Aorta (tissue), 5 donors: Measurements from ENCODE around the gene TRANK1. TPM values are rescaled to one million over a fixed set of nuclear protein-coding genes. Genes with fewer than 3 reads are reported as not detected.
"Not testable (repeated sequence)": the region's sequence is repeated elsewhere in the genome, so short reads cannot be mapped to it uniquely, and the experiment has no call there.

ENCODE experiments used
- ATAC-seq: fragments of 200-7000 bp; cut with Tn5 transposase; one replicate; pipeline ENCODE4 v1.9.1; 2022; ENCODE audit warnings: moderate library complexity; ENCODE audit not compliant: low FRiP score
- DNase-seq, 2 donors: peaks; one replicate each; pipeline ENCODE4 v3.0.0-alpha.2; 2020
- H3K27ac ChIP-seq, 2 donors: one replicate each; pipeline ENCODE4 v1.5.1; 2013; ENCODE audit warnings: low read length in 2 of 2, mild to moderate bottlenecking in 2 of 2, moderate library complexity in 2 of 2, control low read depth in 1 of 2, inconsistent platforms in 1 of 2, low read depth in 1 of 2
- H3K27me3 ChIP-seq, 2 donors: one replicate each; pipeline ENCODE4 v1.6.1; 2013; ENCODE audit warnings: control low read depth in 1 of 2, low read length in 1 of 2, mild to moderate bottlenecking in 1 of 2, moderate library complexity in 1 of 2; ENCODE audit not compliant: insufficient read depth in 2 of 2, control insufficient read depth in 1 of 2
- H3K36me3 ChIP-seq, 2 donors: one replicate each; pipeline ENCODE4 v1.6.1; 2013; ENCODE audit warnings: control low read depth in 1 of 2, low read length in 1 of 2, mild to moderate bottlenecking in 1 of 2; ENCODE audit not compliant: insufficient read depth in 2 of 2, control insufficient read depth in 1 of 2
- H3K4me1 ChIP-seq, 2 donors: one replicate each; pipeline ENCODE4 v1.6.1; 2013; ENCODE audit warnings: low read length in 2 of 2, control low read depth in 1 of 2, mild to moderate bottlenecking in 1 of 2, moderate library complexity in 1 of 2; ENCODE audit not compliant: insufficient read depth in 2 of 2, control insufficient read depth in 1 of 2
- H3K4me3 ChIP-seq, 2 donors: one replicate each; pipeline ENCODE4 v1.5.1; 2013; ENCODE audit warnings: low read length in 2 of 2, control low read depth in 1 of 2, mild to moderate bottlenecking in 1 of 2
- H3K9me3 ChIP-seq: one replicate; pipeline ENCODE4 v1.6.1; 2013; ENCODE audit warnings: mild to moderate bottlenecking, low read length; ENCODE audit not compliant: control insufficient read depth
- WGBS, 2 donors: extraction: QIAGEN DNeasy Blood & Tissue Kit; methylation state at CpG; one replicate each; pipeline ENCODE4 v1.1.7; 2013; 5-methylcytosine and 5-hydroxymethylcytosine counted together
- intact Hi-C, 2 donors: fragments of 100-400 bp; cut with DNase I; formaldehyde crosslinking; loops; one replicate each; pipeline versions ENCODE4 v1.14.2 to v1.15.0; 2022
- polyA plus RNA-seq, 2 donors: library from polyadenylated mRNA; stranded (reverse); fragments of 200-250 nt; gene quantifications; one replicate each; pipeline ENCODE4 v1.2.3, GENCODE V29; 2013
- total RNA-seq, 2 donors: library from RNA; stranded (reverse); fragmentation: NEBNext Ultra II Directional; extraction: Animal tissue kit (Norgen Biotek cat#: 25700); gene quantifications; one replicate each; pipeline ENCODE4 v1.2.1, GENCODE V29; 2021
- donor health status: healthy with polysubstance abuse.
- donor health status: Bipolar disorder and iron deficiency.
- donor health status: DM: no; HTN: no; CAD: no.
- donor health status: DM: no; HTN: no; CAD: no.
- donor health status: DM: yes; HTN: yes; CAD: no.

Gene TRANK1
- total and polyA plus RNA-seq, 4 donors = 5.0 to 47.1 (median 32.9) TPM

GRCh38 chr3:36963008-36963407 lies 18.2 kb upstream of the TRANK1 start:
- DNase-seq, ATAC-seq, H3K9me3 ChIP-seq, H3K27ac ChIP-seq, H3K4me1 ChIP-seq, intact Hi-C loops, H3K27me3 ChIP-seq, H3K36me3 ChIP-seq, H3K4me3 ChIP-seq: not testable (repeated sequence)
- WGBS, 2 donors = 97% methylated on average over 7 of the region's 7 CpGs

GRCh38 chr3:36960502-36960901 lies 15.6 kb upstream of the TRANK1 start:
- DNase-seq (no peak), ATAC-seq (no peak)
- H3K27ac ChIP-seq = no peak overlapping the region
- H3K4me3 ChIP-seq = no peak overlapping the region
- no peaks in the 10 kb centered on the region for H3K4me1 ChIP-seq
- no peaks in the 10 kb centered on the region for H3K27me3 ChIP-seq
- WGBS, 2 donors = 93% methylated on average over 4 of the region's 4 CpGs
- H3K9me3 ChIP-seq = no peaks in the 10 kb centered on the region
- no peaks in the 10 kb centered on the region for H3K36me3 ChIP-seq
- intact Hi-C loops = no loop called here

- Histone ChIP-seq H3K27me3 (no peaks in the 10 kb centered on the region), H3K36me3 (no peaks in the 10 kb centered on the region), H3K27ac (no peak overlapping the region), H3K9me3 (no peaks in the 10 kb centered on the region), H3K4me1 (no peaks in the 10 kb centered on the region), H3K4me3 (no peak overlapping the region)
- DNase-seq (no peak), ATAC-seq (no peak)
- 14 to 21% methylated on average over 2 of the region's 2 CpGs for WGBS, 2 donors
- intact Hi-C loops = loop anchor here (5.0 kb wide), 3 partner anchors 53 to 223 kb away; no protein-coding TSS in a partner anchor
Observed at GRCh38 chr3:36959821-36960220, 15.0 kb upstream of the TRANK1 start.

- Histone ChIP-seq H3K9me3 (no peaks in the 10 kb centered on the region), H3K27ac (no peak overlapping the region), H3K4me1 (no peaks in the 10 kb centered on the region), H3K4me3 (no peak overlapping the region), H3K36me3 (no peaks in the 10 kb centered on the region), H3K27me3 (no peaks in the 10 kb centered on the region)
- intact Hi-C loops = loop anchor here (2.0 to 5.0 kb wide), 4 partner anchors 51 to 227 kb away; no protein-coding TSS in a partner anchor
- ATAC-seq (no peak), DNase-seq (no peak)
- WGBS, 2 donors = 21 to 27% methylated on average over 3 of the region's 3 CpGs
Observed at GRCh38 chr3:36957862-36958686, 13.2 kb upstream of the TRANK1 start.

GRCh38 chr3:36957063-36957462 lies 12.2 kb upstream of the TRANK1 start:
- 94 to 100% methylated on average over 1 of the region's 1 CpG for WGBS, 2 donors
- intact Hi-C loops = loop anchor here (2.0 to 5.0 kb wide), 4 partner anchors 50 to 226 kb away; no protein-coding TSS in a partner anchor
- Histone ChIP-seq H3K9me3 (no peaks in the 10 kb centered on the region), H3K27me3 (no peaks in the 10 kb centered on the region), H3K4me3 (no peak overlapping the region), H3K36me3 (no peaks in the 10 kb centered on the region), H3K4me1 (no peaks in the 10 kb centered on the region), H3K27ac (no peak overlapping the region)
- DNase-seq (no peak), ATAC-seq (no peak)

GRCh38 chr3:36956155-36956554 lies 11.3 kb upstream of the TRANK1 start:
- 84 to 91% methylated on average over 3 of the region's 3 CpGs for WGBS, 2 donors
- Histone ChIP-seq H3K27ac (no peak overlapping the region), H3K4me3 (no peak overlapping the region), H3K27me3 (no peaks in the 10 kb centered on the region), H3K36me3 (no peaks in the 10 kb centered on the region), H3K4me1 (no peaks in the 10 kb centered on the region), H3K9me3 (no peaks in the 10 kb centered on the region)
- DNase-seq (no peak), ATAC-seq (no peak)
- intact Hi-C loops = loop anchor here (2.0 to 5.0 kb wide), 4 partner anchors 49 to 225 kb away; no protein-coding TSS in a partner anchor

GRCh38 chr3:36954452-36955134 lies 9.7 kb upstream of the TRANK1 start:
- H3K4me3 ChIP-seq = no peak overlapping the region
- intact Hi-C loops = loop anchor here (5.0 kb wide), 3 partner anchors 47 to 217 kb away; no protein-coding TSS in a partner anchor
- no peak for ATAC-seq
- H3K27me3 ChIP-seq = no peaks in the 10 kb centered on the region
- H3K27ac ChIP-seq = no peak overlapping the region
- no peaks in the 10 kb centered on the region for H3K9me3 ChIP-seq
- H3K36me3 ChIP-seq = no peaks in the 10 kb centered on the region
- H3K4me1 ChIP-seq = no peaks in the 10 kb centered on the region
- DNase-seq = no peak

GRCh38 chr3:36947814-36948213 lies 3.0 kb upstream of the TRANK1 start:
- H3K36me3 ChIP-seq, H3K4me3 ChIP-seq, H3K9me3 ChIP-seq, H3K27ac ChIP-seq, intact Hi-C loops, H3K27me3 ChIP-seq, DNase-seq, ATAC-seq, H3K4me1 ChIP-seq: not testable (repeated sequence)
- 90 to 98% methylated on average over 5 of the region's 5 CpGs for WGBS, 2 donors
